Measurements from ENCODE around the gene LEKR1. TPM values are rescaled to one million over a fixed set of nuclear protein-coding genes. Genes with fewer than 3 reads are reported as not detected.

LEKR1 gene
- total RNA-seq, 1 experiment from 2014 or later = 1.3 TPM

DNA sequence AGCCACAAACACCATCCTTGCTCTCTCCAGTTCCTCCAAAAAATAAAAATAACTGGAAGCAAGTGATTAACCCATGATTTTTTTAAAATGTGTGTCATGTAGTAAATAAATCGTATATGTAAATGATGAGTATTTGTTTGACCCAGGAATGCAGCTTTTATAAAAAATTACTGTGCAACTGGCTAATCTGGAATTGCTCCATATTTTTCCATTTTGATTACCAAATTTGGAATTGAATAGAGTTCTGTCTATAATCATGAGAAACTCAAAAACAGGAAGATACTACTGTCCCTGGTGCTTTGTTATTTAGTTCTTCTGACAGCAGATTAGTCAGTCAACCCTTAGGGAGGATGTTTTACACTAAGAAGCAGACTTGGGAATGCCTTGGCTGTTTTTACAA, 217.6 kb downstream of the LEKR1 start:
- H3K4me3 Mint-ChIP-seq (ENCODE audit: unreplicated experiment) = no peak overlapping the region
- no peaks in the 10 kb centered on the region for H3K4me1 Mint-ChIP-seq (ENCODE audit: insufficient read depth, unreplicated experiment)
- intact Hi-C loops (cut with micrococcal nuclease) = no loop called here
- no TSS peak for BruUV-seq (replicated peaks)
- POLR2A ChIA-PET = interaction anchor here (1.3 kb wide), 1 partner anchor 117 kb away, joined by 3 read pairs; the partner anchor contains the start of gene CCNL1
- no peak for DNase-seq (ENCODE audit: unreplicated experiment)
- CTCF ChIA-PET = interaction anchor here (0.7 to 1.0 kb wide), 2 partner anchors 37 to 1283 kb away, joined by 3 to 5 read pairs; no protein-coding TSS in a partner anchor
- no peak overlapping the region for H3K27ac Mint-ChIP-seq (ENCODE audit: low read depth, unreplicated experiment)
- no peaks in the 10 kb centered on the region for H3K9me3 Mint-ChIP-seq (ENCODE audit: unreplicated experiment)
- TF ChIP-seq, protein P1, sequence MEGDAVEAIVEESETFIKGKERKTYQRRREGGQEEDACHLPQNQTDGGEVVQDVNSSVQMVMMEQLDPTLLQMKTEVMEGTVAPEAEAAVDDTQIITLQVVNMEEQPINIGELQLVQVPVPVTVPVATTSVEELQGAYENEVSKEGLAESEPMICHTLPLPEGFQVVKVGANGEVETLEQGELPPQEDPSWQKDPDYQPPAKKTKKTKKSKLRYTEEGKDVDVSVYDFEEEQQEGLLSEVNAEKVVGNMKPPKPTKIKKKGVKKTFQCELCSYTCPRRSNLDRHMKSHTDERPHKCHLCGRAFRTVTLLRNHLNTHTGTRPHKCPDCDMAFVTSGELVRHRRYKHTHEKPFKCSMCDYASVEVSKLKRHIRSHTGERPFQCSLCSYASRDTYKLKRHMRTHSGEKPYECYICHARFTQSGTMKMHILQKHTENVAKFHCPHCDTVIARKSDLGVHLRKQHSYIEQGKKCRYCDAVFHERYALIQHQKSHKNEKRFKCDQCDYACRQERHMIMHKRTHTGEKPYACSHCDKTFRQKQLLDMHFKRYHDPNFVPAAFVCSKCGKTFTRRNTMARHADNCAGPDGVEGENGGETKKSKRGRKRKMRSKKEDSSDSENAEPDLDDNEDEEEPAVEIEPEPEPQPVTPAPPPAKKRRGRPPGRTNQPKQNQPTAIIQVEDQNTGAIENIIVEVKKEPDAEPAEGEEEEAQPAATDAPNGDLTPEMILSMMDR (IDR thresholded peaks at IDR 0.05; ENCODE audit: unreplicated experiment) = no peak
- no peaks in the 10 kb centered on the region for H3K27me3 Mint-ChIP-seq (ENCODE audit: insufficient read depth, unreplicated experiment)
- no peaks in the 10 kb centered on the region for H3K36me3 Mint-ChIP-seq (ENCODE audit: insufficient read depth, unreplicated experiment)

DNA sequence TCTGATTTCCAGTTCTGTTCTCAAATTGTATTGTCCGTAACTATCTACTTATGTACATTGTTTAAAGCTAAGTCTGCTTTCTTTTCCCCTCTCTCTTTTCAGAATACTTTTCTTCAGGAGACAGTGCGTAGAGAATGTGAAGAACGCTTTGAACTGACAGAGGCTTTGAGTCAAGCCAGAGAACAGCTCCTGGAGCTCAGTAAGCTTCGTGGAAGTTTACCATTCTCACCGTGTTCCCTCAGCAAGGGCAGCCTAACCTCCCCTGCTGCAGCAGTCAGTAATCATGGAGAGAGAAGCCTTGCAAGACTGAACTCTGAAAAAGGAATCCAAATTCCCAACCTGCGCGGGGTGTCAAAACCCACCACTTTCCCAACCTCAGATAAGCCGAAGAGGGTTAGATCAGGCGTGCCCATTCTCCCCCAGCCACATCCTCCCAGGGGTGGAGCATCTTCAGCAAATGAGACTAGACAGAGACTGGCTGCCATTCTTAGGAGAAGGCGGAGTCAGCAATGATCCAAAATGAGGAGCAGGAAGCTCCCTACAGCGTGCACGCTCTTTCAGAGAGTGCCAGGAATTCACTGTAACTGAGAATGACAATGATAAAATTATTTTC, 219.2 kb downstream of the LEKR1 start:
- no peaks in the 10 kb centered on the region for H3K27me3 Mint-ChIP-seq (ENCODE audit: insufficient read depth, unreplicated experiment)
- no TSS peak for BruUV-seq (replicated peaks)
- intact Hi-C loops (cut with micrococcal nuclease) = no loop called here
- no peaks in the 10 kb centered on the region for H3K4me1 Mint-ChIP-seq (ENCODE audit: insufficient read depth, unreplicated experiment)
- TF ChIP-seq, protein P1 (IDR thresholded peaks at IDR 0.05; ENCODE audit: unreplicated experiment) = no peak
- H3K4me3 Mint-ChIP-seq (ENCODE audit: unreplicated experiment) = no peak overlapping the region
- H3K36me3 Mint-ChIP-seq (ENCODE audit: insufficient read depth, unreplicated experiment) = no peaks in the 10 kb centered on the region
- DNase-seq (ENCODE audit: unreplicated experiment) = no peak
- ChIA-PET POLR2A (interaction anchor here (0.6 to 0.7 kb wide), 2 partner anchors 9 to 92 kb away, joined by 3 read pairs; no protein-coding TSS in a partner anchor), CTCF (no interaction called here)
- no peaks in the 10 kb centered on the region for H3K9me3 Mint-ChIP-seq (ENCODE audit: unreplicated experiment)
- H3K27ac Mint-ChIP-seq (ENCODE audit: low read depth, unreplicated experiment) = no peak overlapping the region

DNA sequence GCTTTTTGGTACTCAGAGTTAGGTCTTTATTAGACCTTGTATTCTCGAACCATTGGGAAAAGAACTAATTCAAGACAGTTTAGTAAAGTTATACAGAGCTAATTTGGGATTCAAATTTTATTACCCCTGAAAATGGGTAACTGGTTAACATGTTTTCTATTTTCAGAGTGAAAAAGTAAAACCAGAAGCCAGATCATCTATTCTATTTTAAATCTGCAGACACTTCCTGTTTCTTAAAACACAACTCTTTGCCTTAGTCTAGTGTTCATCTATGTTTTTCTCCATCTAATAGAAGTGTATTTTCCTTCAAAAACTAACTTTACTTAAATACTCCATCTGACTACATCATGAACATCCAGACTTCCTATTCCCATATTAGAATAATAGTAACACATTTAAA, 220.4 kb downstream of the LEKR1 start:
- Mint-ChIP-seq H3K9me3 (ENCODE audit: unreplicated experiment) (no peaks in the 10 kb centered on the region), H3K36me3 (ENCODE audit: insufficient read depth, unreplicated experiment) (no peaks in the 10 kb centered on the region), H3K27me3 (ENCODE audit: insufficient read depth, unreplicated experiment) (no peaks in the 10 kb centered on the region), H3K4me3 (ENCODE audit: unreplicated experiment) (no peak overlapping the region), H3K27ac (ENCODE audit: low read depth, unreplicated experiment) (no peak overlapping the region), H3K4me1 (ENCODE audit: insufficient read depth, unreplicated experiment) (no peaks in the 10 kb centered on the region)
- BruUV-seq (replicated peaks) = no TSS peak
- ChIA-PET CTCF (no interaction called here), POLR2A (no interaction called here)
- intact Hi-C loops (cut with micrococcal nuclease) = no loop called here
- TF ChIP-seq, protein P1 (IDR thresholded peaks at IDR 0.05; ENCODE audit: unreplicated experiment) = no peak
- DNase-seq (ENCODE audit: unreplicated experiment) = no peak

DNA sequence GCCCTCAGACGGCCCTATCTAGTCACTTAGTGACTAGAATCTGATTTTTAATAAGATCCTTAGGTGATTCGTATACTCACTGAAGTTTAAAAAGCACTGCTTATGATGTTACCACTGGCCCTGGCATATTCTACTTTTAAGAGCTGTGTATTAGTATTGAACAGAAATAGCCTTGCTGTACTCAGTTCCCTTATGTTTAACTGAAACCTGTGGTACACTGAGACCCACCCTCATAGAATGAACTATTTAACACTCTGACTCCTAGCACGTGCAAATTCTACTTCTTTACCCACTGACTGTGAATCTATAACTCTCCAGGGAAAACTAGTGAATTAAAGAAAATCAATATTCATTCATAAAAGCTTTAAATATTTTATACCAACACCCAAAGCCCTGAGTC, 224.9 kb downstream of the LEKR1 start:
- H3K4me1 Mint-ChIP-seq (ENCODE audit: insufficient read depth, unreplicated experiment) = no peaks in the 10 kb centered on the region

More for the DNA sequence above, 224.9 kb downstream of the LEKR1 start:
- Mint-ChIP-seq H3K27me3 (ENCODE audit: insufficient read depth, unreplicated experiment) (no peaks in the 10 kb centered on the region), H3K27ac (ENCODE audit: low read depth, unreplicated experiment) (no peak overlapping the region), H3K9me3 (ENCODE audit: unreplicated experiment) (no peaks in the 10 kb centered on the region), H3K36me3 (ENCODE audit: insufficient read depth, unreplicated experiment) (no peaks in the 10 kb centered on the region), H3K4me3 (ENCODE audit: unreplicated experiment) (no peak overlapping the region)
- intact Hi-C loops (cut with micrococcal nuclease) = no loop called here
- no peak for DNase-seq (ENCODE audit: unreplicated experiment)
- no TSS peak for BruUV-seq (replicated peaks)
- POLR2A ChIA-PET = no interaction called here
- CTCF ChIA-PET = no interaction called here
- TF ChIP-seq, protein P1 (IDR thresholded peaks at IDR 0.05; ENCODE audit: unreplicated experiment) = no peak
